Liver (tissue), 9 donors: ENCODE measurements around the gene TNF. TPM values are rescaled to one million over a fixed set of nuclear protein-coding genes. Genes with fewer than 3 reads are reported as not detected.
A peak's percentile ranks its signal among the peaks of the same experiment; 100 is the strongest.

Source experiments
- DNase-seq: peaks from one replicate; pipeline ENCODE4 v3.0.0-alpha.2; 2017; ENCODE audit warnings: low spot score
- H3K27ac ChIP-seq, 2 donors: one replicate each; pipeline ENCODE4 v1.7.0; 2013; ENCODE audit warnings: inconsistent platforms in 2 of 2, low read length in 2 of 2, control low read depth in 1 of 2, low read depth in 1 of 2, mild to moderate bottlenecking in 1 of 2
- H3K27me3 ChIP-seq, 4 donors: one replicate each; pipeline versions ENCODE4 v1.6.1 to v1.7.0; 2013; ENCODE audit warnings: low read length in 3 of 4, inconsistent platforms in 1 of 4, mild to moderate bottlenecking in 1 of 4, moderate library complexity in 1 of 4; ENCODE audit not compliant: control insufficient read depth in 4 of 4, insufficient read depth in 4 of 4
- H3K36me3 ChIP-seq, 4 donors: one replicate each; pipeline versions ENCODE4 v1.6.1 to v1.7.0; 2013; ENCODE audit warnings: low read length in 3 of 4, mild to moderate bottlenecking in 3 of 4, low read depth in 1 of 4, moderate library complexity in 1 of 4; ENCODE audit not compliant: control insufficient read depth in 4 of 4, insufficient read depth in 3 of 4
- H3K4me1 ChIP-seq, 4 donors: one replicate each; pipeline versions ENCODE4 v1.6.1 to v1.7.0; 2013; ENCODE audit warnings: low read length in 3 of 4, mild to moderate bottlenecking in 3 of 4, moderate library complexity in 1 of 4; ENCODE audit not compliant: control insufficient read depth in 4 of 4, insufficient read depth in 4 of 4
- H3K4me3 ChIP-seq, 3 donors: one replicate each; pipeline versions ENCODE4 v1.6.1 to v1.7.0; 2013; ENCODE audit warnings: low read length in 3 of 3, control low read depth in 1 of 3, low read depth in 1 of 3, mild to moderate bottlenecking in 1 of 3
- H3K9ac ChIP-seq, 2 donors: one replicate each; pipeline ENCODE4 v1.7.0; 2013; ENCODE audit warnings: low read length in 2 of 2, mild to moderate bottlenecking in 2 of 2, moderate library complexity in 2 of 2, control low read depth in 1 of 2, low read depth in 1 of 2
- H3K9me3 ChIP-seq, 4 donors: one replicate each; pipeline versions ENCODE4 v1.6.1 to v1.7.0; 2013; ENCODE audit warnings: low read length in 3 of 4; ENCODE audit not compliant: control insufficient read depth in 4 of 4
- ATF3 ChIP-seq: IDR thresholded peaks from 2 replicates; pipeline ENCODE4 v1.6.1; 2016; ENCODE audit warnings: antibody characterized with exemption
- CTCF ChIP-seq: fragments of 150-350 bp; IDR thresholded peaks from 2 replicates; pipeline ENCODE4 v1.5.1; 2017; ENCODE audit warnings: improper control_type of control experiment, low read depth, low read length; ENCODE audit not compliant: missing input control
- EGR1 ChIP-seq, 2 donors: IDR thresholded peaks; 2 replicates each; pipeline ENCODE4 v1.6.1; 2016 to 2018; ENCODE audit warnings: antibody characterized with exemption in 2 of 2, low read depth in 2 of 2
- FOXA2 ChIP-seq: IDR thresholded peaks from 2 replicates; pipeline ENCODE4 v1.6.1; 2016; ENCODE audit warnings: antibody characterized with exemption
- GABPA ChIP-seq, 2 donors: IDR thresholded peaks in 1 of 2; conservative IDR thresholded peaks in 1 of 2; 2 replicates each; pipeline ENCODE4 v1.6.1; 2016; ENCODE audit warnings: antibody characterized with exemption in 2 of 2, mild to moderate bottlenecking in 1 of 2, moderate library complexity in 1 of 2
- HNF4G ChIP-seq: IDR thresholded peaks from 2 replicates; pipeline ENCODE4 v1.6.1; 2016; ENCODE audit warnings: antibody characterized with exemption
- JUND ChIP-seq, 2 donors: IDR thresholded peaks; 2 replicates each; pipeline ENCODE4 v1.6.1; 2016; ENCODE audit warnings: antibody characterized with exemption in 2 of 2
- NR2F2 ChIP-seq: IDR thresholded peaks from 2 replicates; pipeline ENCODE4 v1.6.1; 2016; ENCODE audit warnings: antibody characterized with exemption
- RAD21 ChIP-seq, 2 donors: IDR thresholded peaks; 2 replicates each; pipeline ENCODE4 v1.6.1; 2016; ENCODE audit warnings: antibody characterized with exemption in 2 of 2, mild to moderate bottlenecking in 2 of 2
- REST ChIP-seq: IDR thresholded peaks from 2 replicates; pipeline ENCODE4 v1.6.1; 2016; ENCODE audit warnings: antibody characterized with exemption, mild to moderate bottlenecking
- RXRA ChIP-seq, 2 donors: IDR thresholded peaks; 2 replicates each; pipeline ENCODE4 v1.6.1; 2017 to 2018; ENCODE audit warnings: antibody characterized with exemption in 2 of 2, mild to moderate bottlenecking in 1 of 2
- SP1 ChIP-seq: IDR thresholded peaks from 2 replicates; pipeline ENCODE4 v1.6.1; 2018; ENCODE audit warnings: antibody characterized with exemption, mild to moderate bottlenecking
- YY1 ChIP-seq: IDR thresholded peaks from 2 replicates; pipeline ENCODE4 v1.6.1; 2016; ENCODE audit warnings: antibody characterized with exemption, mild to moderate bottlenecking
- ZBTB33 ChIP-seq: IDR thresholded peaks from 2 replicates; pipeline ENCODE4 v1.6.1; 2016; ENCODE audit warnings: antibody characterized with exemption
- WGBS: extraction: QIAGEN DNeasy Blood & Tissue Kit; methylation state at CpG from one replicate; pipeline ENCODE4 v1.1.7; 2013; 5-methylcytosine and 5-hydroxymethylcytosine counted together
- polyA plus RNA-seq, 2 donors: library from polyadenylated mRNA; stranded (reverse) in 1 of 2; unstranded in 1 of 2; fragments of 200-250 nt in 1 of 2; fragments of >200 nt in 1 of 2; fragmentation: Nextera tagmentation in 1 of 2; extraction: Ambion mirVana in 1 of 2; gene quantifications; one replicate each; pipeline versions ENCODE4 v1.2.1 to v1.2.3, GENCODE V29; 2013 to 2015
- total RNA-seq, 2 donors: library from RNA; depleted of rRNA; stranded (reverse); fragments of >200 nt; gene quantifications; one replicate each; pipeline ENCODE4 v1.2.3, GENCODE V29; 2014
- donor health status: healthy.
- donor health status: healthy.
- donor health status: healthy.
- donor health status: healthy.
- donor health status: healthy.

The TNF gene
- total and polyA plus RNA-seq, 4 donors, result 0.06 to 0.42 (median 0.19) TPM; not detected in 1

GRCh38 chr6:31614684-31615578 is 39.6 kb downstream of the TNF start, which contains the start of gene AIF1 (continued):
- TF ChIP-seq ZBTB33, result no peak
- TF ChIP-seq FOXA2, result no peak
- TF ChIP-seq GABPA (IDR thresholded peaks at IDR 0.05 in 1 of 2, conservative IDR thresholded peaks at IDR 0.05 in 1 of 2), result peak in 1 of 2 donors; percentile 26
- no peak for TF ChIP-seq HNF4G
- no peak for TF ChIP-seq REST

- TF ChIP-seq NR2F2 (no peak), GABPA (IDR thresholded peaks at IDR 0.05 in 1 of 2, conservative IDR thresholded peaks at IDR 0.05 in 1 of 2) (no peak), YY1 (no peak), EGR1 (IDR thresholded peaks at IDR 0.05; ENCODE audit: low read depth in 2 of 2) (no peak), HNF4G (no peak), SP1 (no peak), CTCF (no peak)
- WGBS, result 81% methylated on average over 7 of the region's 7 CpGs
- Histone ChIP-seq H3K36me3 (no peaks in the 10 kb centered on the region), H3K27me3 (no peaks in the 10 kb centered on the region), H3K9ac (no peak overlapping the region), H3K4me1 (peaks cover 3 to 16% (median 12%) of the 10 kb centered on the region in 4 donors), H3K4me3 (peak overlapping the region in 1 of 3 donors; percentile 11), H3K9me3 (no peaks in the 10 kb centered on the region), H3K27ac (peak overlapping the region; percentile 2 to 6)
- no peak for DNase-seq
Observed at GRCh38 chr6:31615748-31616147, 40.4 kb downstream of the TNF start.

- peaks cover 4 to 26% (median 17%) of the 10 kb centered on the region in 4 donors for H3K4me1 ChIP-seq
- DNase-seq, result no peak
- WGBS, result 91% methylated on average over 2 of the region's 2 CpGs
- H3K4me3 ChIP-seq, result no peak overlapping the region
- TF ChIP-seq HNF4G, result no peak
- no peak for TF ChIP-seq RXRA (IDR thresholded peaks at IDR 0.05)
- TF ChIP-seq JUND (IDR thresholded peaks at IDR 0.05), result no peak
- no peak for TF ChIP-seq FOXA2
- TF ChIP-seq NR2F2, result no peak
- no peak for TF ChIP-seq RAD21 (IDR thresholded peaks at IDR 0.05)
- TF ChIP-seq ATF3, result no peak
- TF ChIP-seq REST, result no peak
- no peak for TF ChIP-seq ZBTB33
- no peak overlapping the region for H3K27ac ChIP-seq
- no peaks in the 10 kb centered on the region for H3K36me3 ChIP-seq
- H3K9ac ChIP-seq, result no peak overlapping the region
- H3K27me3 ChIP-seq, result no peaks in the 10 kb centered on the region
- no peaks in the 10 kb centered on the region for H3K9me3 ChIP-seq
Observed at GRCh38 chr6:31617010-31617409, 41.6 kb downstream of the TNF start.
